A549 (cell line): ENCODE data around the gene SPATA16. TPM values are rescaled to one million over a fixed set of nuclear protein-coding genes. Genes with fewer than 3 reads are reported as not detected.

Experiments used
- ATAC-seq, 2 experiments: fragments of 200-7000 bp in 1 of 2; fragments of >200 bp in 1 of 2; cut with Nextera tagmentation in 1 of 2; cut with Tn5 transposase in 1 of 2; 3 replicates each; pipeline versions ENCODE4 v1.8.0 to v1.9.1; 2018 to 2020; ENCODE audit warnings: mild to moderate bottlenecking in 1 of 2, moderate library complexity in 1 of 2
- CTCF ChIA-PET: fragments of 300-600 bp; sonication (Branson Sonifier 250); formaldehyde crosslinking; extraction: SDS; loops from one replicate; lab custom pipeline; 2021; ENCODE audit warnings: antibody characterized with exemption, inconsistent platforms; lab: Yijun Ruan, JAX
- POLR2A ChIA-PET: fragments of 350-600 bp; formaldehyde crosslinking; extraction: SDS; loops from one replicate; lab custom pipeline; 2021; ENCODE audit warnings: antibody characterized with exemption, inconsistent platforms; lab: Yijun Ruan, JAX
- DNase-seq, 2 experiments: peaks; one replicate each; pipeline versions ENCODE4 v3.0.0 to v3.0.0-alpha.2; 2011 to 2016; ENCODE audit warnings: low read depth in 1 of 2, low spot score in 1 of 2
- FAIRE-seq: peaks from 2 replicates; lab custom pipeline; 2011; peaks lifted over from hg19 to GRCh38; lab: Jason Lieb, UNC
- H3K27ac ChIP-seq, 2 experiments: fragments of >200 bp; sonication (Bioruptor Twin); formaldehyde crosslinking; 3 replicates each; pipeline ENCODE4 v1.5.1; 2016 to 2017
- H3K4me1 ChIP-seq: fragments of >200 bp; sonication (Bioruptor Twin); formaldehyde crosslinking; 3 replicates; pipeline ENCODE4 v1.6.1; 2016
- H3K4me2 ChIP-seq: fragments of >200 bp; sonication (Bioruptor Twin); formaldehyde crosslinking; 3 replicates; pipeline ENCODE4 v1.6.1; 2016
- H3K4me3 ChIP-seq: fragments of >200 bp; sonication (Bioruptor Twin); formaldehyde crosslinking; 3 replicates; pipeline ENCODE4 v1.5.1; 2016
- H3K9me3 ChIP-seq: fragments of >200 bp; sonication (Bioruptor Twin); formaldehyde crosslinking; 3 replicates; pipeline ENCODE4 v1.6.1; 2016
- BCL3 ChIP-seq: fragments of >200 bp; sonication (Bioruptor Twin); formaldehyde crosslinking; IDR thresholded peaks from 3 replicates; pipeline ENCODE4 v1.6.1; 2016
- CBX2 ChIP-seq: fragments of 200-600 bp; sonication (generic); IDR thresholded peaks from 2 replicates; pipeline ENCODE4 v1.6.1; 2016; ENCODE audit warnings: low read depth, mild to moderate bottlenecking, borderline replicate concordance
- CTCF ChIP-seq: fragments of >200 bp; sonication (Bioruptor Twin); formaldehyde crosslinking; IDR thresholded peaks from 3 replicates; pipeline ENCODE4 v1.5.1; 2016
- E2F6 ChIP-seq: IDR thresholded peaks from 2 replicates; pipeline ENCODE4 v1.6.1; 2012; ENCODE audit warnings: low read depth, borderline replicate concordance
- EHMT2 ChIP-seq: fragments of 200-600 bp; sonication (generic); IDR thresholded peaks from 2 replicates; pipeline ENCODE4 v1.6.1; 2016; ENCODE audit warnings: antibody characterized with exemption, low read depth, mild to moderate bottlenecking, moderate library complexity
- ELK1 ChIP-seq: fragments of 150-350 bp; IDR thresholded peaks from 2 replicates; pipeline ENCODE4 v1.6.1; 2014; ENCODE audit warnings: low read depth, mild to moderate bottlenecking, low read length
- EP300 ChIP-seq, 2 experiments: fragments of >200 bp; sonication (Bioruptor Twin); formaldehyde crosslinking; IDR thresholded peaks; 2 replicates in 1 of 2; 3 replicates in 1 of 2; pipeline ENCODE4 v1.6.1; 2016 to 2017
- ESRRA ChIP-seq: fragments of 150-350 bp; IDR thresholded peaks from 2 replicates; pipeline ENCODE4 v1.6.1; 2014; ENCODE audit warnings: mild to moderate bottlenecking, low read length, borderline replicate concordance
- FOXS1 ChIP-seq: fragments of 250-450 bp; sonication (Bioruptor Pico); IDR thresholded peaks from 2 replicates; pipeline ENCODE4 v1.5.0; 2020; ENCODE audit warnings: mild to moderate bottlenecking, moderate library complexity
- HDAC2 ChIP-seq: fragments of 200-600 bp; sonication (generic); IDR thresholded peaks from 2 replicates; pipeline ENCODE4 v1.6.1; 2016
- HES2 ChIP-seq: fragments of >200 bp; sonication (Bioruptor Twin); formaldehyde crosslinking; IDR thresholded peaks from 2 replicates; pipeline ENCODE4 v1.6.1; 2016
- HMGXB4 ChIP-seq: fragments of 250-450 bp; sonication (Bioruptor Pico); IDR thresholded peaks from 2 replicates; pipeline ENCODE4 v1.5.0; 2021; ENCODE audit warnings: mild to moderate bottlenecking, moderate library complexity, borderline replicate concordance
- JUN ChIP-seq, 2 experiments: fragments of >200 bp; sonication (Bioruptor Twin); formaldehyde crosslinking; IDR thresholded peaks; 2 replicates in 1 of 2; 3 replicates in 1 of 2; pipeline ENCODE4 v1.6.1; 2016 to 2017
- MAFK ChIP-seq: fragments of 450-650 bp; IDR thresholded peaks from 2 replicates; pipeline ENCODE4 v1.6.1; 2014; ENCODE audit not compliant: partially characterized antibody
- MAX ChIP-seq: IDR thresholded peaks from 2 replicates; pipeline ENCODE4 v1.6.1; 2012
- MAZ ChIP-seq: fragments of 150-350 bp; IDR thresholded peaks from 2 replicates; pipeline ENCODE4 v1.6.1; 2014; ENCODE audit warnings: antibody characterized with exemption, low read depth, low read length, borderline replicate concordance
- NFE2L2 ChIP-seq: fragments of 150-350 bp; conservative IDR thresholded peaks from 2 replicates; pipeline ENCODE4 v1.6.1; 2014; ENCODE audit warnings: low read length
- NR3C1 ChIP-seq: fragments of >200 bp; sonication (Bioruptor Twin); formaldehyde crosslinking; IDR thresholded peaks from 3 replicates; pipeline ENCODE4 v1.6.1; 2017
- PBX3 ChIP-seq: IDR thresholded peaks from 2 replicates; pipeline ENCODE4 v1.6.1; 2012
- PHF8 ChIP-seq: fragments of 200-600 bp; sonication (generic); IDR thresholded peaks from 2 replicates; pipeline ENCODE4 v1.6.1; 2016; ENCODE audit warnings: low read depth, mild to moderate bottlenecking, antibody characterized with exemption, moderate library complexity, borderline replicate concordance
- REST ChIP-seq: fragments of 200-600 bp; sonication (generic); IDR thresholded peaks from 2 replicates; pipeline ENCODE4 v1.6.1; 2016; ENCODE audit warnings: antibody characterized with exemption, mild to moderate bottlenecking, moderate library complexity
- RNF2 ChIP-seq: fragments of 200-600 bp; sonication (generic); IDR thresholded peaks from 2 replicates; pipeline ENCODE4 v1.6.1; 2016; ENCODE audit warnings: low read depth, mild to moderate bottlenecking, antibody characterized with exemption, moderate library complexity, borderline replicate concordance
- SMC3 ChIP-seq: fragments of >200 bp; sonication (Bioruptor Twin); formaldehyde crosslinking; IDR thresholded peaks from 3 replicates; pipeline ENCODE4 v1.6.1; 2018; ENCODE audit warnings: inconsistent platforms
- ZFP36 ChIP-seq: fragments of 450-650 bp; IDR thresholded peaks from 2 replicates; pipeline ENCODE4 v1.6.1; 2014; ENCODE audit warnings: borderline replicate concordance; ENCODE audit not compliant: partially characterized antibody
- WGBS: methylation state at CpG from one replicate; pipeline ENCODE4 v1.1.6; 2017; ENCODE audit errors: missing lambda C conversion rate; 5-methylcytosine and 5-hydroxymethylcytosine counted together
- polyA plus RNA-seq, 4 experiments: library from polyadenylated mRNA; depleted of rRNA in 3 of 4; stranded (reverse); fragments of >200 nt; fragmentation: RNase III in 1 of 4; extraction: RNeasy Plus Mini Kit Qiagen cat#74134 plus additional on column Dnase treatment in 1 of 4; gene quantifications; 2 replicates in 3 of 4; 3 replicates in 1 of 4; pipeline ENCODE4 v1.2.3, GENCODE V29; 2011 to 2017

SPATA16 gene
- polyA plus RNA-seq, 2 of the 4 experiments (the other 2 are of a cell fraction): not detected

GRCh38 chr3:172892158-172892557 is 248.9 kb downstream of the SPATA16 start (continued):
- TF ChIP-seq SMC3: no peak
- TF ChIP-seq NR3C1: no peak

GRCh38 chr3:172885704-172886103 is 255.3 kb downstream of the SPATA16 start:
- Histone ChIP-seq H3K4me3 (no peak overlapping the region), H3K4me1 (no peaks in the 10 kb centered on the region), H3K27ac (no peak overlapping the region), H3K4me2 (no peak overlapping the region), H3K9me3 (no peaks in the 10 kb centered on the region)
- TF ChIP-seq ZFP36 (no peak), ELK1 (no peak), EP300 (IDR thresholded peaks at IDR 0.05) (no peak), MAFK (no peak), PBX3 (no peak), MAX (no peak), CBX2 (no peak), EHMT2 (no peak), JUN (IDR thresholded peaks at IDR 0.05) (no peak), ESRRA (no peak), FOXS1 (CRISPR knock-in tag) (no peak), HMGXB4 (CRISPR knock-in tag) (no peak), SMC3 (no peak)
- ChIA-PET CTCF (interaction anchor here (1.1 kb wide), 1 partner anchor 9 kb away, joined by 4 read pairs; no protein-coding TSS in a partner anchor), POLR2A (no interaction called here)
- 40% methylated on average over 2 of the region's 2 CpGs for WGBS
- FAIRE-seq: no peak
- DNase-seq: no peak
- ATAC-seq: no peak

- DNase-seq (no peak), ATAC-seq (no peak), FAIRE-seq (no peak)
- H3K4me3 ChIP-seq: no peak overlapping the region
- no peaks in the 10 kb centered on the region for H3K4me1 ChIP-seq
- H3K4me2 ChIP-seq: no peak overlapping the region
- 3% methylated on average over 1 of the region's 1 CpG for WGBS
- ChIA-PET CTCF (interaction anchor here (0.7 kb wide), 1 partner anchor 43 kb away, joined by 3 read pairs; no protein-coding TSS in a partner anchor), POLR2A (no interaction called here)
- no peaks in the 10 kb centered on the region for H3K9me3 ChIP-seq
- no peak overlapping the region for H3K27ac ChIP-seq
- no peak for TF ChIP-seq CTCF
- no peak for TF ChIP-seq REST
- TF ChIP-seq HES2: no peak
- no peak for TF ChIP-seq HDAC2
- no peak for TF ChIP-seq RNF2
- no peak for TF ChIP-seq BCL3
- no peak for TF ChIP-seq PHF8
- no peak for TF ChIP-seq MAZ
- no peak for TF ChIP-seq NFE2L2
- TF ChIP-seq E2F6: no peak
Observed at GRCh38 chr3:172882563-172882962, 258.5 kb downstream of the SPATA16 start.
